ENCODE data around the gene DTX1. TPM values are rescaled to one million over a fixed set of nuclear protein-coding genes. Genes with fewer than 3 reads are reported as not detected.

Gene DTX1
- total RNA-seq: 1 to 10 TPM; 3.1 to 3.3 TPM

DNA sequence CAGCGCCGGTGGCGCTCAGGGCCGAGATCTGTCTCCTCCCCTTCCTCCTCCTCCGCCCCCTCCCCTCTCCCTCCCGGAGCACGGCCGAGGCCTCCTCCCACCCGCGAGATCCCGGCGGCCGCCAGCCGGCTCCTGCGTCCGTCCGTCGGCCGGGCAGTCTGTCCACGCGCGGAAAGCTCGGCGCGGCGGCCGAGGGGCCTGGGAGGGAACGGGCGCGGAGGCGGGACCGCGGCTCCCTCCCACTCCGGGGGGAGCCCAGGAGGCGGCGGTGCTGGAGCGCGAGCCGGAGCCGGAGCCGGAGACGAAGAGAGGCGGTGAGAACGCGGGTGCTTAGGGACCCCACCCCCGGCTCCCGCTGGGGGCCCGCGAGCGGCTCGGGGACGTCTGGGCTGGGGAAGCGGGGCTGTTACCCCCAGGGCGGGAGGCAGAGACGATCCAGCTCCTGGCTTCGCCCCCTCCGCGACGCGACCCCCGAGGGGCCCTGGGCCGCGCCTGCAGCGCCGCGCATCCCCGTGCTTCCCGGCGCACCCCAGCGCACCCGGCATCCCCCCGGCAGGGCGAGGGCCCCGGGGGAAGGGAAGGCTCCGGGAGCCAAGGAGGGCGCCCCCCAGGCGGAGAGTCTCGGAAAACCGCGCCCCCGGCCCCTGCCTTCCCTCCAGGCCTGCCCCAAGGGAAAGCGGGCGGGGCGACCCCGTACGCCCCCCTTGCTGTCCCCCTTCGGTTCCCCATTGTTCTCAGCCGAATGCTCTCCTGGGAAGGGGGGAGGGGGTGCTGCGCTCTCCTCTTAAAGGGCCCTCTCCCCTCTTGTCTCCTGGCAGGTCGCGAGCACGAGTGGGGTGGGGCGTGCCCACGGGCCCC is at the start of gene DTX1:
Gene DTX1, plus strand, starts transcription at position 100 of the 858 bp plus-strand sequence. CDS start 1,463 bp downstream, outside the sequence.
- ChIA-PET POLR2A (interaction anchor here (0.7 kb wide), 1 partner anchor 73 kb away, joined by 5 read pairs; no protein-coding TSS in a partner anchor), CTCF (no interaction called here)

- ChIA-PET POLR2A (no interaction called here), CTCF (no interaction called here)
Measured at GRCh38 chr12:113007166-113007565, 49.4 kb upstream of the DTX1 start.

DNA sequence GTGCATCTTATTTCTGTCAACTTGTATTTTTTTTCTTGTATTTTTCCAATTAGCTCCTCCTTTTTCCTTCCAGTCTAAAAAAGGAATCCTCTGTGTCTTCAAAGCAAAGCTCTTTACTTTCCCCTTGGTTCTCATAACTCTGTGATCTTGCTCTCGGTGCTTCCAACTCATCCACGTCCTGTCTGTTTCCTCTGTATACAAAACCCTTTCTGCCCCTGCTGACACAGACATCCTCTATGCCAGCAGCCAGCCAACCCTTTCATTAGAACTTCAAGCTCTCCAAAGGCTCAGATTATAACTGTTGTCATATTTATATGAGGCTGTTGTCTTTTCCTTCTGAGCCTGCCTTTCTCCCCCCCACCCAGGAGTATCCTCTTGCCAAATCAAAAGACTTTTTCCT is 45.8 kb upstream of the DTX1 start:
- POLR2A ChIA-PET: no interaction called here
- CTCF ChIA-PET: interaction anchor here (0.6 kb wide), 1 partner anchor 9 kb away, joined by 3 read pairs; no protein-coding TSS in a partner anchor

DNA sequence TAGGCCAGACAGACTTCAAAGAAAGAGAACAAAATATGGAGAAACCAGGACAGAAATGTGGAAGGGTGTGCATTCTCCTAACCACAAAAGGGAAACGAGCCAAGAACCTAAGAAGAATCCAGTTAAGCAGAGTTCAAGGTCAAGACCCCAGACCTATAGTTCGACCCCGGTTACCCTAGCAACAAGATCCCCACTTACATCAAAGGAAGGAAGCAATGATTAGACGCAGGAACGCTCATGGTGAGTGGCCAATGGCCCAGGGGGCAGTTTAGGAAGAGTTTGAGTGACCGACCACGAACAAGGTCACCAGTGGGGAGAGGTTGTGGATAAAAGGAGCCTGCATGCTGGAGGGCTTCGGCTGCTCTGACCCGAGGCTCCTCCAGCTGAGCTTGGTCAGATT is 42.0 kb upstream of the DTX1 start:
- CTCF ChIA-PET: no interaction called here

GRCh38 chr12:113016796-113017195 is 39.7 kb upstream of the DTX1 start:
- ChIA-PET POLR2A (no interaction called here), CTCF (interaction anchor here (0.6 to 1.0 kb wide), 2 partner anchors 24 to 108 kb away, joined by 3 read pairs; no protein-coding TSS in a partner anchor)

More for the DNA sequence above, 42.0 kb upstream of the DTX1 start:
- POLR2A ChIA-PET: no interaction called here

GRCh38 chr12:113019025-113019424 is 37.5 kb upstream of the DTX1 start:
- CTCF ChIA-PET: no interaction called here
- POLR2A ChIA-PET: no interaction called here

DNA sequence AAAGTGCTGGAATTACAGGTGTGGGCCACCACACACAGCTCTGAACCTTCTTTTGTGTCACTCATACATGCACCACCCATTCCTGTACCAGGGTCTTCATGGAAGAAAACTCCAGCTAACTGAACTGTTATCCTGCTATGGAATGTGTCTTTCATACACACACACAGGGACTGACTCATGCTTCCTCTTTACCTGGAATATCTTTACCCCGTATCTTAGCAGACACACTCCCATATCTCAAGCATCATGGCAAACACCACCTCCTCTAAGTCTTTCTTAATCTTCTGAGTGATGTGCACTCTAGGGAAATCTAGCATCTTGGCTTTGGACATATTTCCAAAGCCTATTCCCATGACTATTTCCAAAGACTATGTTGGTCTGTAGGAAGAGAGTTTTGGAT is 35.0 kb upstream of the DTX1 start:
- POLR2A ChIA-PET: no interaction called here
- CTCF ChIA-PET: interaction anchor here (1.3 kb wide), 1 partner anchor 11 kb away, joined by 4 read pairs; no protein-coding TSS in a partner anchor

- ChIA-PET POLR2A (interaction anchor here (0.5 kb wide), 1 partner anchor 199 kb away, joined by 3 read pairs; no protein-coding TSS in a partner anchor), CTCF (interaction anchor here (1.3 kb wide), 1 partner anchor 10 kb away, joined by 4 read pairs; no protein-coding TSS in a partner anchor)
Measured at GRCh38 chr12:113022563-113023297, 33.8 kb upstream of the DTX1 start.

DNA sequence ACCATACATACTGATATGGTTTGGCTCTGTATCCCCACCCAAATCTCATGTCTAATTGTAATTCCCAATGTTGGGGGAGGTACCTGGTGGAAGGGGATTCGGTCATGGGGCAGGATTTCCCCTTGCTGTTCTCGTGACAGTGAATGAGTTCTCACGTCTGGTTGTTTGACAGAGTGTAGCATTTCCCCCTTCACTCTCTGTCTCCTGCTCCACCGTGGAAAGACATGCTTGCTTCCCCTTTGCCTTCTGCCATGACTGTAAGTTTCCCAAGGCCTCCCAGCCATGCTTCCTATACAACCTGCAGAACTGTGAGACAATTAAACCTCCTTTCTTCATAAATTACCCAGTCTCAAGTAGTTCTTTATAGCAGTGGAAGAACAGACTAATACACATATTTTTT is 28.8 kb upstream of the DTX1 start:
- ChIA-PET POLR2A (no interaction called here), CTCF (no interaction called here)

DNA sequence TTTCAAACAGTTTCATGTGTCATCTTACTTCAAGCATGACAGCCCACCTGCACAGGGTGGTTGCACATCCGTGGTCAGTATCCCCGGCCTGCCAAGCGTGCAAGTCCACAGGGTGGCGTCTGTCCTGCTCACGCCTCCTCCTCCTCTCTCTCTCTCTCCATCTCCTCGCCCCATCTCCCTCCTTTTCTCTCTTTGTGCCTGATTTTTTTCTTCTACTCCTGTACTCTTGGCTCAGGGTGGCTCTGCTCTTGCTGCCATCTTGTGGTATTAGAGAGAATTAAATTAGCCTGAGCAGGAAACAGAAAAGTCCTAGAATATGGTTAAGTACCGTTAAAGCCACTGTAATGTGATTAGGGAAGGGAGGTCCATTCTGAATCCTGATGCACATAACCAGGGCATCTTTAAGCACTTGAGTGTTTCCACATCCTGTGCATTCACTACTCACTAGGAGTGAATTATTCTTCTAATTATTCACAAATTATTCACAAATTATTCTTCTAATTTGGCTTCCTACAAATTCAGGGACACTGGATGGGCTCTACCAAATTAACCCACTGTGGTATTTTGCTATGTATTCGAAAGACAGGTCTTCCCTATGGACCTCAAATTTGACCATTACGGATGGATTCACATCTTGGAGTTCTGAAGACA is 25.5 kb upstream of the DTX1 start:
- ChIA-PET POLR2A (no interaction called here), CTCF (interaction anchor here (1.1 kb wide), 1 partner anchor 38 kb away, joined by 4 read pairs; no protein-coding TSS in a partner anchor)

DNA sequence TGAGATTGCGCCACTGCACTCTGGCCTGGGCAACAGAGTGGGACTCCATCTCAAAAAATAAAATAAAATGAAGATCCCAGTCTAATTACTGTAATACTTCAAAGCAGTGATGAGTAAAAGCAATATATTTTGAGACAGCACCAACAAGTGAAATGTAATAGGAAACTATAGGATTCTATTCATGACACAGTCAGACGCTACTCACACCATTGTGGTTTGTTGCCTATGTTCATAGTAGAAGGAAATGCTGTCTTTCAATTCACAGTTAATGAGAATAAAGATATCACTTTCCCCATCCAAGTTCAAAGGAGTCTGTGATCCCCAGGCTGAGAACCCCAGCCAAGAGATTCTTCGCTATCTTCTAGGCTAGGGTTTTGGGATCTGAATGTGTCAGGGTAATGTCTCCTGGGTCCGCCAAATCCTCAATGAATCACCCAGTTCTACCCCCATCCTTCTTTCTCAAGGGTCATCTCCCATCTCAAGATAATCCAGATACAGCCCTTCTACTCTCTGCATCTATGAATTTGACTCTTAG is 16.6 kb upstream of the DTX1 start:
- ChIA-PET CTCF (no interaction called here), POLR2A (no interaction called here)

- ChIA-PET POLR2A (no interaction called here), CTCF (no interaction called here)
Measured at GRCh38 chr12:113040722-113041171, 15.8 kb upstream of the DTX1 start.

GRCh38 chr12:113041560-113041959 is 15.0 kb upstream of the DTX1 start:
- ChIA-PET CTCF (no interaction called here), POLR2A (no interaction called here)

DNA sequence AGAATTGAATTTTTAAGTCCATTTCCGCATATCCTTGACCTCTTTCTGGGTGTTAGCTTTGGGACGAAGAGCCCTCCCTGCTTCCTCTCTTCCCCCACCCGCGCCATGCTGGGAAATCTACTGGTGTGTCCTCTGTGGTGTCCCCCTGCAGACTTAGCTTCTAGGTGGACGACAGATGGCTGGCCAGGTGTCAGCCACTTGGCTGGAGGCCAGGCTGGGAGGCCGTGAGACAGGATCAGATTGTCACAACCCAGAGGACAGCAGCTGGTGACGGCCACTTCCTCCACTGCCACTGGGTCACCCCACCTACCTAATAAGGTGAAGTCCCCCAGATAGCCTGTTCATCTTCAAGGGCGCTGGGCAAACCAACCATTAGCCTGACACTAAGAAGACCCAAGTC is 13.3 kb upstream of the DTX1 start:
- ChIA-PET POLR2A (no interaction called here), CTCF (interaction anchor here (1.1 kb wide), 1 partner anchor 50 kb away, joined by 3 read pairs; no protein-coding TSS in a partner anchor)

DNA sequence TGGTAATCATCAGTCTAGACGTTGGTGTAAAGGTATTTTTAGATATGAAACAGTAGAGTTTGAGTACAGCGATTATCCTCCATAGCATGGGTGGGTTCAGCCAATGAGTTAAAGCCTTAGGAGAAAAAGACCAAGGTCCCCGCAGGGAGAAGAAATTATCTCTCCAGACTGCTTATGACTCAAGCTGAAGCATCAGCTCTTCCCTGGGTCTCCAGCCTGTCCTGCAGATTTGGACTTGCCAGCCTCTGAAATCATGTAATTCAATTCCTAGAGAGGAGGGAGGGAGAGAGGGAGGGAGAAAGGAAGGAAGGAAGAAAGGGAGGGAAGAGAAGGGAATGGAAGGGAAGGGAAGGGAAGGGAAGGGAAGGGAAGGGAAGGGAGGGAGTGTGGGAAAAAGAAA is 12.0 kb upstream of the DTX1 start:
- CTCF ChIA-PET: interaction anchor here (0.6 to 1.1 kb wide), 2 partner anchors 51 to 77 kb away, joined by 3 to 4 read pairs; no protein-coding TSS in a partner anchor
- POLR2A ChIA-PET: no interaction called here

- POLR2A ChIA-PET: no interaction called here
- CTCF ChIA-PET: interaction anchor here (0.6 to 3.7 kb wide), 17 partner anchors 13 to 137 kb away, joined by 3 to 29 read pairs (median 4); partner anchors contain the start of genes DDX54, RASAL1 and RITA1
Measured at GRCh38 chr12:113048716-113049127, 7.8 kb upstream of the DTX1 start.

- CTCF ChIA-PET: interaction anchor here (0.6 to 3.7 kb wide), 5 partner anchors 11 to 124 kb away, joined by 3 to 29 read pairs (median 4); no protein-coding TSS in a partner anchor
- POLR2A ChIA-PET: no interaction called here
Measured at GRCh38 chr12:113049976-113050742, 6.4 kb upstream of the DTX1 start.

DNA sequence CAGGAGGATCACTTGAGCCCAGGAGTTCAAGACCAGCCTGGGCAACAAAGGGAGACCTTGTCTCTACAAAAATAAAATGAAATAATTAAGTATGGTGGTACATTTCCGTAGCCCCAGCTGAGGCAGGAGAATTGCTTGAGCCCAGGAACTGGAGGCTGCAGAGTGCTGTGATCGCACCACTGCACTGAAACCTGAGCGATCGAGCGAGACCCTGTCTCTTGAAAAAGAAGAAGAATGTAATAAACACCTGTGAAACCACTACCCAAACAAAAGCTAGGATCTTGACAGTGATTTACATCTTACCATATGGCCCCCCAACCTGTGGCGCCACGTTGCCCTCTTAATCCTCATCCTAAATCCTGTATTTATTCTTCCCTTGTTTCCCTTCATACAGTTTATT is 5.7 kb upstream of the DTX1 start:
- ChIA-PET POLR2A (no interaction called here), CTCF (interaction anchor here (0.6 to 3.7 kb wide), 4 partner anchors 10 to 124 kb away, joined by 3 to 29 read pairs (median 13); no protein-coding TSS in a partner anchor)

DNA sequence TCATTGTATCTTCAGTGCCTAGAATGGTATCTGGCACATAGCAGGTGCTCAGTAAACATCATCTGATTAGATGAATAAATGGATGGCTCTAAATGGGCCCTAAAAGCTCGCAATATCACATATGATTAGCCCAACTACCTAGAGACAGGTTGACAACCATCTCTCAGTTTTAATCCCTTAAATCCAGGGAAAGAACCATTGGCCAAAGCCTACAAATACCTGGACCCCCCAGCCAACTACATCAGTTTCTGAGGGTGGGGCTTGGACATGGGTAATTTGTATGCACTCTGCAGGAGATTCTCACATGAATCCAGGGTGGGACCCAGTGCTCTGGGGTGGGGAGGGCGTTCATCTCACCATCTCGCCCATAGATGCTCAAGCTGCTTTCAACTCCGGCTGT is 4.8 kb upstream of the DTX1 start:
- POLR2A ChIA-PET: no interaction called here
- CTCF ChIA-PET: interaction anchor here (0.6 to 3.7 kb wide), 3 partner anchors 9 to 535 kb away, joined by 3 to 22 read pairs (median 3); no protein-coding TSS in a partner anchor
